ENCODE measurements around the gene GNE. TPM values are rescaled to one million over a fixed set of nuclear protein-coding genes. Genes with fewer than 3 reads are reported as not detected.

Gene GNE
- total and polyA plus RNA-seq, 4 experiments from 2014 or later = 2.7 to 18.1 (median 11.5) TPM

- peaks cover 44 to 67% (median 51%) of the 10 kb centered on the region in 4 donors for H3K4me1 Mint-ChIP-seq
- no peaks in the 10 kb centered on the region for H3K27me3 ChIP-seq (ENCODE audit: insufficient read depth, low read length)
- H3K4me3 Mint-ChIP-seq = peak overlapping the region in 5 of 8 donors; percentile 13 to 91 (median 23)
- peaks cover 42% of the 10 kb centered on the region for H3K4me1 ChIP-seq (ENCODE audit: insufficient read depth, low read length)
- ChIA-PET CTCF (ENCODE audit: partially characterized antibody) (interaction anchor here (1.0 to 1.7 kb wide), 2 partner anchors 9 to 134 kb away, joined by 3 to 5 read pairs; no protein-coding TSS in a partner anchor), POLR2A (ENCODE audit: partially characterized antibody) (interaction anchor here (1.1 kb wide), 1 partner anchor 7 kb away, joined by 3 read pairs; no protein-coding TSS in a partner anchor)
- H3K9me3 Mint-ChIP-seq = peaks cover 0 to 2% (median 0%) of the 10 kb centered on the region in 8 donors
- H3K27ac ChIP-seq (ENCODE audit: low read depth, low read length) = no peak overlapping the region
- H3K4me3 ChIP-seq (ENCODE audit: low read length in 2 of 2) = no peak overlapping the region
- no peaks in the 10 kb centered on the region for H3K27me3 Mint-ChIP-seq
- no peak for DNase-seq
- peak overlapping the region in 5 of 7 donors; percentile 19 to 87 (median 56) for H3K27ac Mint-ChIP-seq
- intact Hi-C loops (cut with micrococcal nuclease) = no loop called here
- peaks cover 10 to 41% of the 10 kb centered on the region in 2 donors for H3K36me3 Mint-ChIP-seq
- no peaks in the 10 kb centered on the region for H3K9me3 ChIP-seq (ENCODE audit: control insufficient read depth in 1 of 2, low read length in 2 of 2)
- peaks cover 24% of the 10 kb centered on the region for H3K36me3 ChIP-seq (ENCODE audit: insufficient read depth, low read length)
These were observed 63.8 kb downstream of the GNE start for GRCh38 chr9:36194326-36195000.

DNA sequence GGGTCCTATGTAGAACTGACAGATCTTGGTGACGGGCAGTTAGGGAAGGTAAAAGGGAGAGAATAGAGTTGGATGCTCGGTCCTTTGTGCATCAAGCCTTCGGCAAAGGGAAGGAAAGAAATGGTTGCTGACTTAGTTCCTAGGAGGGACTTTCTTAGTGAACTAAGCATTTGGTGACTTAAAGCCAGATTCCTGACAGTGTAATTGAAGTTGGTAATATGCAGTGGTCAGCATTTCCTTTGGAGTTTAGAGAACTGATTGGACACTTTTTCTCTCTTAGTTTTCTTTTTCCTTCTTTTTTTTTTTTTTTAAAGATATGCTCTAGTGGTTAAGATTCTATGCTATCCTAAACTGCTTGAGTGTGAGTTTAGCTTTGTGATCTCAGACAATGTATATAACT is 65.2 kb downstream of the GNE start:
- Mint-ChIP-seq H3K4me3 (peak overlapping the region; percentile 90 to 98 (median 94)), H3K9me3 (peaks cover 0 to 2% (median 0%) of the 10 kb centered on the region in 8 donors), H3K27ac (peak overlapping the region in 4 of 7 donors; percentile 1 to 92 (median 48)), H3K27me3 (peaks cover 0 to 1% of the 10 kb centered on the region in 2 donors), H3K36me3 (peaks cover 10 to 36% of the 10 kb centered on the region in 2 donors), H3K4me1 (peaks cover 44 to 63% (median 52%) of the 10 kb centered on the region in 4 donors)
- intact Hi-C loops (cut with micrococcal nuclease) = no loop called here
- Histone ChIP-seq H3K4me3 (ENCODE audit: low read length in 2 of 2) (no peak overlapping the region), H3K27ac (ENCODE audit: low read depth, low read length) (peak overlapping the region; percentile 91), H3K9me3 (ENCODE audit: control insufficient read depth in 1 of 2, low read length in 2 of 2) (no peaks in the 10 kb centered on the region), H3K4me1 (ENCODE audit: insufficient read depth, low read length) (peaks cover 42% of the 10 kb centered on the region), H3K36me3 (ENCODE audit: insufficient read depth, low read length) (peaks cover 16% of the 10 kb centered on the region), H3K27me3 (ENCODE audit: insufficient read depth, low read length) (no peaks in the 10 kb centered on the region)
- ChIA-PET CTCF (ENCODE audit: partially characterized antibody) (interaction anchor here (1.7 kb wide), 1 partner anchor 136 kb away, joined by 5 read pairs; no protein-coding TSS in a partner anchor), POLR2A (ENCODE audit: partially characterized antibody) (interaction anchor here (1.1 to 1.2 kb wide), 2 partner anchors 10 to 65 kb away, joined by 4 read pairs; partner anchors contain the start of gene GNE)
- no peak for DNase-seq

DNA sequence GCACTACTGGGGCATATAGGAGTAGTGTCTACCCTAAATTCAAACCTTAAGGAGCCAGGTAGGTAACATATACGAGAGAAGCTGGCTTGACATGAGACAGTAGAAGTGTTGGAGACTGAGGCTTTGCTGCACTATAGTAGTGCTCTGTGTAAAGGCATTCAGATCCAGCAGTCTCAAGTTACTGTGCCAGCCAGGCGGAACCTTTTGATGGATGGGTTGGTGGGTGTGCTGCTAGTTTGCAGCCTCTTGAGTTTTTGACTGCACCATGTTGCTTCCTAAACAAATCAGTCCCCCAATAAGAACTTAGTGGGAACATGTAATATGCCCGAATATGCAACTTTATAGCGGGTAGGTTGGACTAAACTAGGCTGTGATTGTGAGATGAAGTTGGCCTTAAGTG is 66.1 kb downstream of the GNE start:
- Mint-ChIP-seq H3K27ac (peak overlapping the region in 4 of 7 donors; percentile 1 to 92 (median 75)), H3K4me3 (peak overlapping the region; percentile 90 to 98 (median 94)), H3K9me3 (peaks cover 0 to 2% (median 0%) of the 10 kb centered on the region in 8 donors), H3K36me3 (peaks cover 6 to 30% of the 10 kb centered on the region in 2 donors), H3K27me3 (peaks cover 0 to 1% of the 10 kb centered on the region in 2 donors), H3K4me1 (peaks cover 41 to 58% (median 50%) of the 10 kb centered on the region in 4 donors)
- Histone ChIP-seq H3K4me1 (ENCODE audit: insufficient read depth, low read length) (peaks cover 42% of the 10 kb centered on the region), H3K9me3 (ENCODE audit: control insufficient read depth in 1 of 2, low read length in 2 of 2) (no peaks in the 10 kb centered on the region), H3K27me3 (ENCODE audit: insufficient read depth, low read length) (no peaks in the 10 kb centered on the region), H3K36me3 (ENCODE audit: insufficient read depth, low read length) (peaks cover 11% of the 10 kb centered on the region), H3K27ac (ENCODE audit: low read depth, low read length) (peak overlapping the region; percentile 91), H3K4me3 (ENCODE audit: low read length in 2 of 2) (peak overlapping the region; percentile 87 to 94)
- no peak for DNase-seq
- POLR2A ChIA-PET (ENCODE audit: partially characterized antibody) = interaction anchor here (1.1 to 3.1 kb wide), 4 partner anchors 11 to 66 kb away, joined by 4 to 21 read pairs (median 6); partner anchors contain the start of genes GLIPR2 and GNE
- intact Hi-C loops (cut with micrococcal nuclease) = no loop called here
- CTCF ChIA-PET (ENCODE audit: partially characterized antibody) = interaction anchor here (0.6 to 4.5 kb wide), 4 partner anchors 10 to 938 kb away, joined by 3 to 40 read pairs (median 31); partner anchors contain the start of gene CCIN

- intact Hi-C loops (cut with micrococcal nuclease) = no loop called here
- ChIA-PET CTCF (ENCODE audit: partially characterized antibody) (interaction anchor here (0.8 to 4.5 kb wide), 10 partner anchors 10 to 138 kb away, joined by 3 to 70 read pairs (median 10); partner anchors contain the start of gene CCIN), POLR2A (ENCODE audit: partially characterized antibody) (interaction anchor here (0.5 to 3.1 kb wide), 10 partner anchors 10 to 409 kb away, joined by 3 to 21 read pairs (median 8); partner anchors contain the start of genes GLIPR2 and GNE)
- Histone ChIP-seq H3K27me3 (ENCODE audit: insufficient read depth, low read length) (no peaks in the 10 kb centered on the region), H3K27ac (ENCODE audit: low read depth, low read length) (peak overlapping the region; percentile 91), H3K4me1 (ENCODE audit: insufficient read depth, low read length) (peaks cover 42% of the 10 kb centered on the region), H3K36me3 (ENCODE audit: insufficient read depth, low read length) (peaks cover 8% of the 10 kb centered on the region), H3K4me3 (ENCODE audit: low read length in 2 of 2) (peak overlapping the region; percentile 87 to 94), H3K9me3 (ENCODE audit: control insufficient read depth in 1 of 2, low read length in 2 of 2) (no peaks in the 10 kb centered on the region)
- Mint-ChIP-seq H3K27me3 (peaks cover 0 to 1% of the 10 kb centered on the region in 2 donors), H3K27ac (peak overlapping the region; percentile 70 to 92 (median 87)), H3K36me3 (peaks cover 6 to 28% of the 10 kb centered on the region in 2 donors), H3K4me1 (peaks cover 40 to 57% (median 48%) of the 10 kb centered on the region in 4 donors), H3K9me3 (peaks cover 0 to 2% (median 0%) of the 10 kb centered on the region in 8 donors), H3K4me3 (peak overlapping the region; percentile 90 to 98 (median 94))
- no peak for DNase-seq
These were observed 66.6 kb downstream of the GNE start for GRCh38 chr9:36191686-36192085.

DNA sequence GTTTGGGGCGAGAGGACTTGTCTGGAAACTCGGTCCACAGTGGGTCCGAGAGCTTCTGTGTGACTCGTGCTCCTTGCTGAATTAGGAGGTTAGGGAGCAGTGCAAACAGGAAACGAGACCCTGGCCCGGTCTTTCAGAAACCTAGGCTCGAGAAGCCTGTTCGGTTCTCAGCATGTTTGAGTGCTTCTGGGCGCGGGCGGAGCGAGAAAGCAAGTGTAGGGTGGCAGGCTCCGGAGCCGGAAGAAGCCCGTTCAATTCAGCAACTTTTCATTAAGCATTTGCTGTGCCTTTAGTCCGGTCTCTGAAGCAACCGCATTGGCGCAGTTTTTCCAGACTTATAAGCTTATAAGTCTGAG is 67.0 kb downstream of the GNE start:
- peak; percentile 37 to 62 (median 43) for DNase-seq
- Mint-ChIP-seq H3K4me3 (peak overlapping the region; percentile 90 to 98 (median 94)), H3K4me1 (peaks cover 36 to 57% (median 45%) of the 10 kb centered on the region in 4 donors), H3K27ac (peak overlapping the region; percentile 70 to 92 (median 87)), H3K27me3 (peaks cover 0 to 1% of the 10 kb centered on the region in 2 donors), H3K9me3 (peaks cover 0 to 2% (median 0%) of the 10 kb centered on the region in 8 donors), H3K36me3 (peaks cover 6 to 25% of the 10 kb centered on the region in 2 donors)
- peaks cover 42% of the 10 kb centered on the region for H3K4me1 ChIP-seq (ENCODE audit: insufficient read depth, low read length)
- ChIA-PET POLR2A (ENCODE audit: partially characterized antibody) (interaction anchor here (0.5 to 3.1 kb wide), 17 partner anchors 11 to 579 kb away, joined by 3 to 21 read pairs (median 5); partner anchors contain the start of genes GLIPR2 and GNE), CTCF (ENCODE audit: partially characterized antibody) (interaction anchor here (0.6 to 4.5 kb wide), 22 partner anchors 9 to 434 kb away, joined by 3 to 70 read pairs (median 7); partner anchors contain the start of genes CCIN, GLIPR2 and GNE)
- H3K27me3 ChIP-seq (ENCODE audit: insufficient read depth, low read length) = no peaks in the 10 kb centered on the region
- H3K27ac ChIP-seq (ENCODE audit: low read depth, low read length) = peak overlapping the region; percentile 91
- intact Hi-C loops (cut with micrococcal nuclease) = no loop called here
- H3K4me3 ChIP-seq (ENCODE audit: low read length in 2 of 2) = peak overlapping the region; percentile 87 to 94
- H3K9me3 ChIP-seq (ENCODE audit: control insufficient read depth in 1 of 2, low read length in 2 of 2) = no peaks in the 10 kb centered on the region
- peaks cover 8% of the 10 kb centered on the region for H3K36me3 ChIP-seq (ENCODE audit: insufficient read depth, low read length)

GRCh38 chr9:36190388-36191289 is 67.6 kb downstream of the GNE start, which contains the start of gene CLTA:
TSS of gene CLTA (plus strand) at chr9:36190921. CDS start at chr9:36191057, 136 bp downstream.
- peak; percentile 93 to 98 (median 95) for DNase-seq
- Mint-ChIP-seq H3K36me3 (peaks cover 6 to 25% of the 10 kb centered on the region in 2 donors), H3K27me3 (peaks cover 0 to 1% of the 10 kb centered on the region in 2 donors), H3K27ac (peak within 1 kb of the TSS; percentile 92 to 96 (median 96)), H3K4me1 (peaks cover 36 to 57% (median 44%) of the 10 kb centered on the region in 4 donors), H3K4me3 (peak within 1 kb of the TSS; percentile 90 to 98 (median 94)), H3K9me3 (peaks cover 0 to 2% (median 0%) of the 10 kb centered on the region in 8 donors)
- Histone ChIP-seq H3K27me3 (ENCODE audit: insufficient read depth, low read length) (no peaks in the 10 kb centered on the region), H3K4me1 (ENCODE audit: insufficient read depth, low read length) (peaks cover 42% of the 10 kb centered on the region), H3K36me3 (ENCODE audit: insufficient read depth, low read length) (peaks cover 8% of the 10 kb centered on the region), H3K9me3 (ENCODE audit: control insufficient read depth in 1 of 2, low read length in 2 of 2) (no peaks in the 10 kb centered on the region), H3K4me3 (ENCODE audit: low read length in 2 of 2) (peak within 1 kb of the TSS; percentile 87 to 94), H3K27ac (ENCODE audit: low read depth, low read length) (peak within 1 kb of the TSS; percentile 91)
- ChIA-PET POLR2A (ENCODE audit: partially characterized antibody) (interaction anchor here (0.5 to 3.1 kb wide), 25 partner anchors 8 to 1275 kb away, joined by 3 to 21 read pairs (median 4); partner anchors contain the start of genes GLIPR2, GNE and SPAG8), CTCF (ENCODE audit: partially characterized antibody) (interaction anchor here (0.6 to 4.5 kb wide), 35 partner anchors 8 to 538 kb away, joined by 3 to 70 read pairs (median 5); partner anchors contain the start of genes CCIN, GLIPR2 and GNE)
- intact Hi-C loops (cut with micrococcal nuclease) = loop anchor here (1.0 kb wide), 5 partner anchors 39 to 210 kb away; partner anchors contain the start of genes GNE and RNF38
